Measurements from ENCODE around the gene RBMS1. TPM values are rescaled to one million over a fixed set of nuclear protein-coding genes. Genes with fewer than 3 reads are reported as not detected.

The RBMS1 gene
- total RNA-seq, 1 donor from 2014 or later: 102 TPM

DNA sequence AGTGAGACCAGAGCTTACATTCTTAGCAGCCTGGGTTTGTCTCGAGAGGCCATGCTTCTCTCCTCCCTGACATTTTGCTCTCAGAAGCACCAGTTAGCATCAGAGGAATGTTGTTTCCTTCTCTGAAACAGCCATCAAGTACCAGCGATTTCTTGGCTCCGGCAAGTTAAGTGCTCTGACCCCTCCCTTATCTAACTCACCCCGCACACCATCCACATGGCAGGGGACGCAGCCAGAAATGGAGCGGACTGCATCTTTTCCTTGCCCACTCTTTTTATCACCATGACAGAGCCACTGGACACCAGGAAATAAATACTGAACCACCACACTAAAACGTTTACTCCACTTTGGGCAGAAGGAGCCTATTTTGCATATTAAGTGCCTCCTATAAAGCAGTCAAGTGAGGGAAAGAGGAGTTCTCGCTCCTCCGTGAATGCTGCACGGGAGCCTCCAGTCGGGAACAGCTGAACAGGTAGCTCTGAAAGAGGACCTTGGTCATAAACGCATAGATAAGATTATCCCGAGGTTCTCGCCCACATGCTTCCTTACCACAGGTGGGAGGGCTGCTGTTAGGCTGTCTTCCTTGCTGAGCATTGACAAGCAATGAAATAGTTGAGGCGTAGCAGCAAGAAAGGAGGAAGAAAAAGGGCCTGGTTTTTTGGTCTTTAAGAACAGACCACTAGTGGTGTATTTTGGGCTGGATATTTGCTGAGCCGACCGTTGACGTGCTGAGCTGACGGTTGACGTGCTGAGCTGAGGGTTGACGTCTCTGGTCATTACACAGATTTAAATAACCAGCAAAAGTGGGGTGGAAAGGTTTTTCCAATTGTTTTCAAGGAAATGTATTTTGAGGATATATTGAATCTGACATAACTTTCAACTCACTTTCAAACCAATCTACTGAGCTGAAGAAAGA, 222.2 kb downstream of the RBMS1 start:
- H3K9me3 ChIP-seq: no peaks in the 10 kb centered on the region
- peak overlapping the region; percentile 95 for H3K27ac ChIP-seq
- peak overlapping the region; percentile 55 for H3K4me3 ChIP-seq
- DNase-seq (peak; percentile 73), ATAC-seq (peak; percentile 51)
- peaks cover 37% of the 10 kb centered on the region for H3K36me3 ChIP-seq
- TF ChIP-seq, protein P1, sequence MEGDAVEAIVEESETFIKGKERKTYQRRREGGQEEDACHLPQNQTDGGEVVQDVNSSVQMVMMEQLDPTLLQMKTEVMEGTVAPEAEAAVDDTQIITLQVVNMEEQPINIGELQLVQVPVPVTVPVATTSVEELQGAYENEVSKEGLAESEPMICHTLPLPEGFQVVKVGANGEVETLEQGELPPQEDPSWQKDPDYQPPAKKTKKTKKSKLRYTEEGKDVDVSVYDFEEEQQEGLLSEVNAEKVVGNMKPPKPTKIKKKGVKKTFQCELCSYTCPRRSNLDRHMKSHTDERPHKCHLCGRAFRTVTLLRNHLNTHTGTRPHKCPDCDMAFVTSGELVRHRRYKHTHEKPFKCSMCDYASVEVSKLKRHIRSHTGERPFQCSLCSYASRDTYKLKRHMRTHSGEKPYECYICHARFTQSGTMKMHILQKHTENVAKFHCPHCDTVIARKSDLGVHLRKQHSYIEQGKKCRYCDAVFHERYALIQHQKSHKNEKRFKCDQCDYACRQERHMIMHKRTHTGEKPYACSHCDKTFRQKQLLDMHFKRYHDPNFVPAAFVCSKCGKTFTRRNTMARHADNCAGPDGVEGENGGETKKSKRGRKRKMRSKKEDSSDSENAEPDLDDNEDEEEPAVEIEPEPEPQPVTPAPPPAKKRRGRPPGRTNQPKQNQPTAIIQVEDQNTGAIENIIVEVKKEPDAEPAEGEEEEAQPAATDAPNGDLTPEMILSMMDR (IDR thresholded peaks at IDR 0.05): no peak
- no peaks in the 10 kb centered on the region for H3K27me3 ChIP-seq
- intact Hi-C loops (cut with DNase I): no loop called here
- H3K4me1 ChIP-seq: peaks cover 31% of the 10 kb centered on the region

DNA sequence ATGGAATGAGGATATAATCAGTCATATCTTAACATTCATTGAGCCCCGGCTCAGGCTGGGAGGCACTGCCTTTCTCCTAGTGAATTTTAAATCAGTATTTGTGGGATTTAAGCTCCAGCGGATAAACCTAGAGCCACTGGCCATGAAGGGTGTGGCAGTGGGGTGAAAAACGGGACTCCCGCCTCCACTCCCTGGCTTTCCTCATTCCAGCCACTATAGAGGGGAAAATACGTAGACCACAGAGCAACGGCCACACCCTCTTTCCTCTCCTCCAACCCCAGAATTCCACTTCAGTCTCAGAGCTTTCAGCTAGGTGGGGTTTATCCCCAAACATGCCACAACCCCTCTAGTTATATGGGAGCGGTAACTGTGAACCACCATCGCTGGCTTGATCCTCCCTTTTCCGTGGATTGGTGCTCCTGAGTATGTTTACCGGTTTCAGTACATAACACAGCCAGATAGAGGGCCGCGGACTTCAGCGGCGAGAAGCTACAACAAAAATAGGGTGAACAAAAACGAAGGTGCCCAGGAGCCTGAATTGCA, 223.0 kb downstream of the RBMS1 start:
- peaks cover 31% of the 10 kb centered on the region for H3K36me3 ChIP-seq
- peaks cover 31% of the 10 kb centered on the region for H3K4me1 ChIP-seq
- TF ChIP-seq, protein P1 (IDR thresholded peaks at IDR 0.05): no peak
- peak overlapping the region; percentile 95 for H3K27ac ChIP-seq
- H3K9me3 ChIP-seq: no peaks in the 10 kb centered on the region
- intact Hi-C loops (cut with DNase I): no loop called here
- ATAC-seq (peak; percentile 65), DNase-seq (peak; percentile 70)
- H3K27me3 ChIP-seq: no peaks in the 10 kb centered on the region
- peak overlapping the region; percentile 55 for H3K4me3 ChIP-seq

DNA sequence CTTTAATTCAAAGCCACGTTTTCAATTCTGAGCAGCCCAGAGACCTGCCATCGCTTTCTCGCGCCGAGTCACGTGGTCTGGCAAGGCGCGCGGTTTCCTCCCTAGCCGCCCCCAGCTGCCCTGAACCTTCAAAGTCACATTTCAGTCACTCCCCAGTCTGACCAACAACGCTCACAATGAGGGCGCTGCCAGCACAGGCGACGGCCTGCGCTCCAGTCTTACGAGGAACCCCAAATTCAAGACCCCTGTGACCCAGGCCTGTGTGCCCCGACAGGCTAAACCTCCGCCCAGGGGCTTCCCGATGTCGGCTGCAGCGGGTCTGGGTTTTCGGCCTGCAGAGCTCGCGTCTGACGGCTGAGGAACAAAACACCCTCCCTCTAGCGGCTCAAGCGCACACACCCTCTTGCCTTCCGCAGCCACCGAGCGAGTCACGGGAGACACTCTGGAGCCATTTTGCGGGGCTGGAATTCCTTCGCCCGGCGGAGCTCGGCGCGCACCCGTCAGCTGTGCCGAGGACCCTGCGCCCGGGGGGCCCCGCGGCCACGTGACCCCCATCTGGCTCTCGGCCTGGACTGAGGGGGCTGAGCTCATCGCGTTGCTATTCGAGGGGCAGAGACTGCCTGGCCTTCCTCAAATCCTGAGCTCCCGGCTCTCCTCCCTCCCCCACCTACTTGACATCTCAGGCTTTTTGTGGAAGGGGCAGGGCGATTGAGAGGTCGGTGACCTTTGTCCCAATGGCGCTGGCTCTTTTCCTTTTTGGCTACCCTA, 223.6 kb downstream of the RBMS1 start:
- H3K27ac ChIP-seq: peak overlapping the region; percentile 95
- intact Hi-C loops (cut with DNase I): no loop called here
- peak overlapping the region; percentile 55 for H3K4me3 ChIP-seq
- DNase-seq (peak; percentile 93), ATAC-seq (peak; percentile 85)
- TF ChIP-seq, protein P1 (IDR thresholded peaks at IDR 0.05): peak; percentile 68
- H3K9me3 ChIP-seq: no peaks in the 10 kb centered on the region
- peaks cover 25% of the 10 kb centered on the region for H3K4me1 ChIP-seq
- no peaks in the 10 kb centered on the region for H3K27me3 ChIP-seq
- peaks cover 25% of the 10 kb centered on the region for H3K36me3 ChIP-seq

DNA sequence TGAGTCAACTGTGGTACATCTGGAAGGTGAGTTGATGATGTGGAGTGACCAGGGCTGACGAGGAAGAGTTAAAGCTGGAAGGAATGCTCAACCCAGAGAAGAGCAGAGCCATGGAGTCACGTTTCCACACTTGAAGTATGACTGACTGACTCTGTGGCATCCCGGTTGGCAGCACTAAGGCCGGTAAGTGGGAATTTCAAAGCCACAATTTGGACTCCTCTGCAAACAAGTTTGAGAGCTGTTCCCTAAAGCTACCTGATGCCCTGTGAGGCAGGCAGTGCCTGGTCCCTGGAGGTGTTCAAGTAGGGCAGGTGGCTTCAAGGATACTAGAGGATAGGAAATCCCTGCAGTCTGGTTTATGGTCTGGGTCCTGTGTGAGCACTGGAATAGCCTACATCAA, 224.2 kb downstream of the RBMS1 start:
- Histone ChIP-seq H3K36me3 (peaks cover 18% of the 10 kb centered on the region), H3K4me3 (peak overlapping the region; percentile 55), H3K27me3 (no peaks in the 10 kb centered on the region), H3K4me1 (peaks cover 25% of the 10 kb centered on the region), H3K27ac (peak overlapping the region; percentile 95), H3K9me3 (no peaks in the 10 kb centered on the region)
- no peak for DNase-seq
- intact Hi-C loops (cut with DNase I): no loop called here
- ATAC-seq: peak; percentile 50
- TF ChIP-seq, protein P1 (IDR thresholded peaks at IDR 0.05): no peak

DNA sequence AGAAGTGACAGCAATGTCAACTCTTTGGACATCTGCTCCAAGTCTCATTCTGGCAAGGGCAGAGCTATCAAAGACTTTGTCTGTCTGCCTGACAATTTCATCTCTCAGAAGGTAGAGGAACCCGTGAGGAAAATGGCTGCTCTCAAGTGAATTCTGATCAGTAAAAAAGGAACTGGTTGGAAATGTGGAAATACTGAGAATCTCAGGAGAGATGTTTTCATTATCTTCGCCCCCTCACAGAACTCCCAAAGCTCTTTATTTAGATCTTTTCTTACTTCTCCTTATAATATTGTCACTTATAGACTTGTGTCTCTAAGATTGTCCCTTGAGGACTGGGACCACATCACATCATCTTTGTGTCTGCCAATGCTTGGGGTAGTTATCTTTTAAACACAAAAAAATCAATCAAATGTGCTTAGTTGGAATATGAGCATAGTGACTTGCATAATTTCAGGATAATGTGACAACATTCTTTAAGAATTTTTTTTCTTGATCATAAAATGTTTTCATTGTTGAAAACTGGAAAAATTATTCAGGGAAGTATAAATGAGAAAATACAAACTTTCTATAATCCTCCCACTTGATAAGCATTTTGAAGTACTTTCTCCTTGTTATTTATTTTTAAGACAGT, 225.3 kb downstream of the RBMS1 start:
- Histone ChIP-seq H3K27me3 (no peaks in the 10 kb centered on the region), H3K9me3 (no peaks in the 10 kb centered on the region), H3K36me3 (peaks cover 9% of the 10 kb centered on the region), H3K4me3 (no peak overlapping the region), H3K4me1 (peaks cover 25% of the 10 kb centered on the region), H3K27ac (peak overlapping the region; percentile 95)
- intact Hi-C loops (cut with DNase I): no loop called here
- TF ChIP-seq, protein P1 (IDR thresholded peaks at IDR 0.05): no peak
- no peak for ATAC-seq
- DNase-seq: no peak

Measured in upper lobe of right lung (tissue), 1 donor.